ENCODE data around the gene EVX1.
A peak's percentile ranks its signal among the peaks of the same experiment; 100 is the strongest.

The EVX1 gene

DNA sequence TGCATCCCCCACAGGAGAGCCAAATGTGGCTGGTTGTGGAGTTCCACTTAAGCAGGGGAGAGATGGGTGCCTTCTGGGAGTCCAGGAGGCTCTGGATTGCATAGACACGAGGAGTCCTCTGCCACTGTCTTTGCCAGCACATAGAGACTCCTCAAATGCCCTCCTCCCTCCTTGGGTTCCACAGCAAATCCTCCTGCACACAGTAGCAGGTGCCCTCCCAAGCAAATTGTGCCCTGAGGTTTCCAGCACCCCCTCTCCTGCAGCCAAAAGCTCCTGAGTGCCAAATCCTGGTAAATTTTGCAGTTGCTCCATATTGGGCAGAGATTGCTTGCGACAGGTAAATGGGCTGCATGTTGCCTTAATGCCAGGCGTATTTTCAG, 5.8 kb downstream of the EVX1 start:
- FAIRE-seq (no peak), DNase-seq (ENCODE audit: insufficient read length, low spot score) (no peak)

- DNase-seq (ENCODE audit: insufficient read length, low spot score) = no peak
- FAIRE-seq = no peak
These were observed 6.5 kb downstream of the EVX1 start for GRCh38 chr7:27248911-27249723.

- DNase-seq (ENCODE audit: insufficient read length, low spot score) (no peak), FAIRE-seq (no peak)
These were observed 7.3 kb downstream of the EVX1 start for GRCh38 chr7:27249724-27250556.

GRCh38 chr7:27250557-27251070, 8.0 kb downstream of the EVX1 start:
- DNase-seq (ENCODE audit: insufficient read length, low spot score) (no peak), FAIRE-seq (no peak)

DNA sequence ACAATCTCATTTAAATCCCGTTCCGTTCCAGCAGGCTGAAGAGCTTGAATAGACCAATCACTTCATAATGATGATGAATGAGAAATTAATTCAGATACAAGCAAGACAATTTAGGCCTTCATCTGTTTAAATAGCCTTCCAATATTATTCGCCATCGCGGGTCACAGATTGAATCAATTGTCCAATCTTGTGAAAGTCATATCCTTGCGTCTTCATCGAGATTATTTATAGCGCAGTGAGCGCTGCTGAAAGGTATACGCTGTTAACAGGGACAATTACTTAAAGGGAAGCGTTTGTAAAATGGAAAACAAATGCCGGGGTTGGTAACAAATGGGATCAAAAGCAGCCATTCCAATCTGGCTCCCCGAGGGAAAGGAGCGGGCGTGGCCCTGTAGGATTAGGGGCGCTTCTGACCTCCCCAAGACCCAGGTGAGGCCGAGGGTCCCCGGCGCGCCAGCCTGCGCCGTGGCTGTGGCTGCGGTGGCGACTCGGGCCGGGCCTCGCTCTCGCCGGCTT, 8.6 kb downstream of the EVX1 start:
- DNase-seq (ENCODE audit: insufficient read length, low spot score) = no peak

DNA sequence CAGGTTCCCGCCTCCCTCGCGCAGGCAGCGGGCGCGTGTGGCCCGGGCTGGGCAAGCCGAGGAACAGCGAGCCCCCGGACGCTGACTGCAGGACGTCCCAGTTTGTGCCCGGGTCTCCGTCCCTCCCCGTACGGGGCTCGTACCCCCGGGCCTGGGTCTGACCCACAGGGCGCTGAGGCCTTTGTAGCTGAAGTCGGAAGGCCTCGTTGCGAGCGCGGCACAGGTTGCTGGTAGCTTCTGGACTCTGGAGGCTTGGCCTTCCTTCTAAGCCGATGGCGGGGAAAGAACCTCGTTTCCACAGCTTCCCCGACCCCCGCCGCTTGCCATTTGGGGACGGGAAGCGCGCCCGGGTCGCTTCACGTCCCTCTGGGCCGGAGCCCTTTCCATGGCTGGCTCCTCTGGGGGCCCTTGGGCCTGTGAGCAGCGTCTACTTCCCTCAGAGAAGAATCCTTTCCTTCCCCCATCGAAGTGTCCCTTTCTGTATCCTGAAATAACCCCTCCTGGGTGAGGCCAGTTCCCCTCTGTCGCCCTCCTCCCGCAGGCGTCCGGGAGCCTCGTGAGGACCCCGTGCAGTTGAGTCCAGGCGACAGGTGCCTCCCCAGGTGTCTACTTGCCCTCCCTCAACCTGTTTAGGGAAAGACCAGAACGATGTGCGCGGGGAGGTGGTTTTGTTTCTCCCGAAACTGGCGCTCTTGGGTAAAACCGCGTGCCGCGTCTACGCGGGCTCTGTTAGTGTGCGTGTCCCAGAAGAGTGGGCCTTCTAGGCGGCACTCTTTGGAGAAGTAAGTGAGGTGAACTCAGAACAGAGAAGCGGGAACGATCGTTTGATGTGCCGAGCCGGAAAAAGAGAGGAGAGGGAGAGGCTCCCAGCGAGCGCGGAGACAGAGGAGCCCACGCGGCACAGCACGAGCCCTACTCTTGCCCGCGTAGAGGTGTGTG, 9.3 kb downstream of the EVX1 start:
- no peak for FAIRE-seq
- DNase-seq (ENCODE audit: insufficient read length, low spot score) = no peak

More for the DNA sequence above, 8.6 kb downstream of the EVX1 start:
- no peak for FAIRE-seq

DNA sequence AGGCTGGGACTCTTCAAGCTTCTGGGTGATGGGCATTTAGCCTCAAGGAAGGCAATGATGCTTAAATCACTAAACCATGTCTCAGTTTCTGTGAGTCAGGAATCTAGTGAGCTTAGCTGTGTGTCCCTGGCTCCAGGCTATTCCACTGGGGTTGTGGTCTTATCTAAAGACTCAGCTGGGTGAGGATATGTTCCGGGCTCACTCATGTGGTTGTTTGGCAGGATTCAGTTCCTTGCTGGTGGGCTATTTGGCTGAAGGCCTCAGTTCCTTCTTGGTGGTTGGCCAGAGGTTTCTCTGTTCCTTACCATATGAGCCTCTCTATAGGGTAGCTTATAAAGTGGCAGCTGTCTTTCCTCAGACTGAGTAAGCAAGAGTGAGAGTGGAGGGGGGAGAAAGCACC, 12.0 kb downstream of the EVX1 start:
- DNase-seq (ENCODE audit: insufficient read length, low spot score) (no peak), FAIRE-seq (no peak)

GRCh38 chr7:27260211-27260610, 17.6 kb downstream of the EVX1 start:
- DNase-seq (ENCODE audit: insufficient read length, low spot score) (no peak), FAIRE-seq (no peak)

DNA sequence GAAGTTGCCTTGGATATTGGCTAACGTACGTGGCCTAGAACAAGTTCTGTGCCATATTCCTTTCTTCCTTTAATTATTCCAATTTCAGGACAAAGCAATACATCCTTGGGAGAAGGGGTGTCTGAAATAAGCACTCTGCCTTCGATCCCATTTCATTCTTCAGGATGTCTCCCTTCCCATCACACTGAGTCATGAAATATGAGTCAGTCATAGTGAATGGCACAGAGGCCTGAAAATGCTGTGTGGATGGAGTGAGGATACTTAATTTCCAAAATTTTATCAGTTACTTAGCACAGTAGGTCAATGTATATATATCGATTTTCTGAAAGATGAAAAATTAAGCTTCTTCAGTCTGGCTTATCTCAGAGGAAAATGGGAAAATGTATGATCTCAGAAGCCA, 19.5 kb downstream of the EVX1 start:
- FAIRE-seq (no peak), DNase-seq (ENCODE audit: insufficient read length, low spot score) (peak; percentile 28)

DNA sequence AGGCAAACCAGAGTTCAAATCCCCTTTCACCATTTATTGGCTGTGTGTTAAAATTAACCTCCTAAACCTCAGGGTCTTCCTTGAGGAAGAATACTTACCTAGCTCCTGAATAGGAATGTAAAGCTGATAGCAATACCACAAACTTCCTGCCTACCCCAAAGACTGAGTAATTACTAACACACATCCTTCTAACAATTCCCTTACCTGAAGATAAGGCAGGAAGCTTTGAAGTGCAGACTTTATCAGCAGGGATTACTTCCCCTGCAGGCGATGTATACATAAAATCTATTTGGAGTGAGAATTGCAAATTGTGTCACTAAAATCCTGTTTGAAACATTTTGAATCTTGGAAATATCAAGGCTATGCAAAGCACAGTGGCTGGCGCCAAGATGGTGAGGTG, 21.2 kb downstream of the EVX1 start:
- DNase-seq (ENCODE audit: insufficient read length, low spot score) (no peak), FAIRE-seq (no peak)

DNA sequence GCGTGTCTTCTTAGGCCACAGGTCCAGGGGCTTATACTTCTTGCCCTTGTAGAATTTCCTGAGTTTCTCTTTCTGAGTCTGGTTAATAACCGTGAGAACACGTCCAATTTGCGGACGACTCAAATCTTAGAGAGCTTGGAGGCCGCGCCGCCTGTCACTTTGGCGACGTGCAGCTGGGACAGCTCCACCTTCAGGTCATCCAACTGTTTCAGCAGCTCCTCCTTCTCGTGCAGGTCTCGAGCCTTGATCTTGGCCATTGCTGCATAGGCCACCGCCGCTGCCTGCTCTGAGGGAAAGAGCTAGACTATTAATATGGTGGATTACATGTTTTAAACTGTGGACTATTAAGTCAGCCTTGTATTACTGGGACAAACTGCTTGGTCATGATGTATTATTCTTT, 26.9 kb downstream of the EVX1 start:
- DNase-seq (ENCODE audit: insufficient read length, low spot score) (no peak), FAIRE-seq (no peak)

- FAIRE-seq = no peak
- DNase-seq (ENCODE audit: insufficient read length, low spot score) = no peak
These were observed 28.8 kb downstream of the EVX1 start for GRCh38 chr7:27271384-27271783.

GRCh38 chr7:27277628-27278027, 35.0 kb downstream of the EVX1 start:
- no peak for FAIRE-seq
- peak; percentile 51 for DNase-seq (ENCODE audit: insufficient read length, low spot score)

GRCh38 chr7:27283558-27283957, 41.0 kb downstream of the EVX1 start:
- DNase-seq (ENCODE audit: insufficient read length, low spot score) = no peak
- no peak for FAIRE-seq

DNA sequence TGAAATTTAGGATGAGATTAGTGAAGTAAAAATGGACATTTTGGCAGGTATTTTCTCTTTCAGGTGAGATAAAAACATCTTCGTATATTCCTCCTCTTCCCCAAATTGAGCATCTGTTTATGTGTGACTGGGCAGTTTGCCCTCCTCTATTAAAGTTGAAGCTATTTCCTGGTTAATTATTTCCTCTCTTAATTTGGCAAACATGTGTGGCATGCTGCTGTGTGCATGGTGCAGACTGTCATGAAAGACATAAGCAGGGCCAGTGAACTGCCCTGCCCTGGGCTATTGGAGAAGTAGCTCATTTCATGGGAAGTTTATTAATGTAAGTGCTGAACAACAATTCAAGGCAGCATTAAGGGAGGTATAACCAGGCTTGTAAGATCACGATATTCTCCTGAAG, 52.6 kb downstream of the EVX1 start:
- FAIRE-seq = no peak
- DNase-seq (ENCODE audit: insufficient read length, low spot score) = no peak

GRCh38 chr7:27297356-27297755, 54.8 kb downstream of the EVX1 start:
- FAIRE-seq (no peak), DNase-seq (ENCODE audit: insufficient read length, low spot score) (no peak)
